Measurements from ENCODE around the gene PHC2. TPM values are rescaled to one million over a fixed set of nuclear protein-coding genes. Genes with fewer than 3 reads are reported as not detected.

The PHC2 gene
- total RNA-seq, 2 experiments from 2014 or later: 37.7 to 39.5 TPM

DNA sequence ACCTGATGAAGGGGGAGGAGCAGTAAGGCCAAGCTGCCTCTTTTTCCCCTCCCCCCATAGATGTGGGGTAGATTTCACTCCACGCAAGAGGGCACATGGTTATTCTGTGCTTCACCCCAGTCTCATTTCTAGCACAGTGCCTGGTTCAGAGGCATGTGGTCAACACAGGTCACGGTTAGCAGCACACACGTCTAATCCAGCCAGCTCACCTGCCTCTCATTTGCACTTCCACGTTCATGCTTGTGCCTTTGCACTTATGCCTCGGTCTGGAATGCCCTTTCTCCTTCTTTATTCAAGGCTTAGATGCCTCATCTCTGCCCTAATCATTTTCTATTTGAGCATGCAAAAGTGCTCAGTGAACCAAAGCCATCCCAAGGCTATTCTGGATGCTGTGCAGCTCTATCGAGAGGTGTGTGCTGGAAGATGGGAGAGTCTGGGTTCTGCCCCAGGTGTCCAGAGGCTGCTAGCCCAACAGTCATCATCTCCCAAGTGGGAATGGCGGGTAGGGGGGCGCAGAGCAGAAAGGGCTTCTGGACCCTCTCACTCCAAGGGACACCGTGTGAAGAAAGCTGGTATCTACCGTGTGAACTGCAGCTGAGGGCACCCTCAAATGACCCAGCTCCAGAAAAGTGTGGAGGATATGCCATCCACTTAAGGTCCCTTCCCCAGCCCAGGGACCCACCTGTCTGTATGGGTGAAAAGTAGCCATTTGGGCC lies 107.9 kb downstream of the PHC2 start:
- Histone ChIP-seq H3K27ac (ENCODE audit: low read depth in 1 of 2, low read length in 2 of 2) (no peak overlapping the region), H3K36me3 (ENCODE audit: insufficient read depth, low read length) (peaks cover 51% of the 10 kb centered on the region), H3K27me3 (ENCODE audit: control insufficient read depth in 1 of 2, insufficient read depth in 2 of 2, low read length in 2 of 2) (no peaks in the 10 kb centered on the region), H3K4me3 (ENCODE audit: low read length) (no peak overlapping the region), H3K9me3 (ENCODE audit: control insufficient read depth in 1 of 2, insufficient read depth in 1 of 2, low read length in 2 of 2) (peaks cover 0 to 3% of the 10 kb centered on the region in 2 experiments), H3K4me1 (ENCODE audit: insufficient read depth, low read length) (no peaks in the 10 kb centered on the region)
- intact Hi-C loops (cut with DNase I, micrococcal nuclease): no loop called here
- ChIA-PET POLR2A (interaction anchor here (1.2 kb wide), 1 partner anchor 39 kb away, joined by 3 read pairs; no protein-coding TSS in a partner anchor), CTCF (no interaction called here)
- no peak for DNase-seq
- Mint-ChIP-seq H3K9me3 (no peaks in the 10 kb centered on the region), H3K36me3 (ENCODE audit: low read depth) (peaks cover 56% of the 10 kb centered on the region), H3K4me3 (no peak overlapping the region), H3K27ac (no peak overlapping the region), H3K4me1 (ENCODE audit: low read depth) (no peaks in the 10 kb centered on the region), H3K27me3 (no peaks in the 10 kb centered on the region)
- TF ChIP-seq CTCF (IDR thresholded peaks at IDR 0.05): no peak
- ATAC-seq (ENCODE audit: poor library complexity): no peak

DNA sequence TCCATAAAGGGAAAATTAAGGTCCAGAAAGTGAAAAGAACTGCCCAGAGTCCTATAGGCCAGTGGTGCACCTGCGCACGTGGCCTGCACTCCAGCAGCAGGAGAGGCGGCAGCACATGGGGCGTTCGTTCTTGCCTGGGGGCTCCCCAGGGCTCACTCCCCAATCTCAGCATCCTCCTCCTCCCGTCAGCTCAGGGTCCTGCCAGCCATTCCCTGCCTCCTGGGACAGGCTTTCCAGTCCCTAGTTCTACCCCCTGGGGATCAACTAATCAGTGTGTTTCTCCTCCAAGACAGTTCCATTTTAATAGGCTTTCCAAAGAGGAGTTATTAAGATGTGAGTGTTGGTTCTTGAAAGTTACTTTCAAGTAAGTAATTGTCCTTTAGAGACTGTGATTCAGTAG lies 108.8 kb downstream of the PHC2 start:
- Mint-ChIP-seq H3K4me3 (no peak overlapping the region), H3K36me3 (ENCODE audit: low read depth) (peaks cover 47% of the 10 kb centered on the region), H3K27me3 (no peaks in the 10 kb centered on the region), H3K27ac (no peak overlapping the region), H3K9me3 (no peaks in the 10 kb centered on the region), H3K4me1 (ENCODE audit: low read depth) (no peaks in the 10 kb centered on the region)
- Histone ChIP-seq H3K4me3 (ENCODE audit: low read length) (no peak overlapping the region), H3K27ac (ENCODE audit: low read depth in 1 of 2, low read length in 2 of 2) (no peak overlapping the region), H3K9me3 (ENCODE audit: control insufficient read depth in 1 of 2, insufficient read depth in 1 of 2, low read length in 2 of 2) (peaks cover 0 to 3% of the 10 kb centered on the region in 2 experiments), H3K27me3 (ENCODE audit: control insufficient read depth in 1 of 2, insufficient read depth in 2 of 2, low read length in 2 of 2) (no peaks in the 10 kb centered on the region), H3K4me1 (ENCODE audit: insufficient read depth, low read length) (no peaks in the 10 kb centered on the region), H3K36me3 (ENCODE audit: insufficient read depth, low read length) (peaks cover 43% of the 10 kb centered on the region)
- intact Hi-C loops (cut with DNase I, micrococcal nuclease): no loop called here
- ATAC-seq (ENCODE audit: poor library complexity): no peak
- POLR2A ChIA-PET: interaction anchor here (1.2 kb wide), 1 partner anchor 40 kb away, joined by 3 read pairs; no protein-coding TSS in a partner anchor
- no peak for TF ChIP-seq CTCF (IDR thresholded peaks at IDR 0.05)
- no peak for DNase-seq
- CTCF ChIA-PET: no interaction called here

- Mint-ChIP-seq H3K4me3 (no peak overlapping the region), H3K27me3 (no peaks in the 10 kb centered on the region), H3K4me1 (ENCODE audit: low read depth) (no peaks in the 10 kb centered on the region), H3K9me3 (no peaks in the 10 kb centered on the region), H3K36me3 (ENCODE audit: low read depth) (peaks cover 38% of the 10 kb centered on the region), H3K27ac (no peak overlapping the region)
- TF ChIP-seq CTCF (IDR thresholded peaks at IDR 0.05): no peak
- no peaks in the 10 kb centered on the region for H3K4me1 ChIP-seq (ENCODE audit: insufficient read depth, low read length)
- peaks cover 0 to 3% of the 10 kb centered on the region in 2 experiments for H3K9me3 ChIP-seq (ENCODE audit: control insufficient read depth in 1 of 2, insufficient read depth in 1 of 2, low read length in 2 of 2)
- H3K27me3 ChIP-seq (ENCODE audit: control insufficient read depth in 1 of 2, insufficient read depth in 2 of 2, low read length in 2 of 2): no peaks in the 10 kb centered on the region
- no peak for ATAC-seq (ENCODE audit: poor library complexity)
- ChIA-PET POLR2A (no interaction called here), CTCF (interaction anchor here (1.0 kb wide), 1 partner anchor 26 kb away, joined by 3 read pairs; no protein-coding TSS in a partner anchor)
- intact Hi-C loops (cut with DNase I, micrococcal nuclease): no loop called here
- peaks cover 34% of the 10 kb centered on the region for H3K36me3 ChIP-seq (ENCODE audit: insufficient read depth, low read length)
- H3K4me3 ChIP-seq (ENCODE audit: low read length): no peak overlapping the region
- DNase-seq: no peak
- no peak overlapping the region for H3K27ac ChIP-seq (ENCODE audit: low read depth in 1 of 2, low read length in 2 of 2)
Observed at GRCh38 chr1:33321178-33321577, 109.7 kb downstream of the PHC2 start.

Data from CD4-positive, alpha-beta T cell (primary cell).